ENCODE data around the gene GALK2. TPM values are rescaled to one million over a fixed set of nuclear protein-coding genes. Genes with fewer than 3 reads are reported as not detected.
A peak's percentile ranks its signal among the peaks of the same experiment; 100 is the strongest.
"Not testable (repeated sequence)": the region's sequence is repeated elsewhere in the genome, so short reads cannot be mapped to it uniquely, and the experiment has no call there.

The GALK2 gene
- total RNA-seq, 3 donors from 2014 or later (not counting 1 experiment from before 2014, with no cell fraction given), result 19.1 to 24.3 (median 23.6) TPM

GRCh38 chr15:49174902-49175301, 4.9 kb downstream of the GALK2 start:
- Histone ChIP-seq H3K4me3 (ENCODE audit: low read length) (no peak overlapping the region), H3K4me1 (ENCODE audit: control insufficient read depth, insufficient read depth, low read length) (peaks cover 6% of the 10 kb centered on the region), H3K9me3 (ENCODE audit: control insufficient read depth, insufficient read depth, low read length) (no peaks in the 10 kb centered on the region), H3K27me3 (ENCODE audit: control insufficient read depth, insufficient read depth, low read length) (no peaks in the 10 kb centered on the region), H3K36me3 (ENCODE audit: control insufficient read depth, insufficient read depth, low read length) (no peaks in the 10 kb centered on the region), H3K27ac (ENCODE audit: low read length) (no peak overlapping the region)
- DNase-seq, result no peak
- no peak overlapping the region for H3K4me3 Mint-ChIP-seq
- H3K4me1 Mint-ChIP-seq, result peaks cover 35 to 42% of the 10 kb centered on the region in 2 donors
- peak overlapping the region in 1 of 2 donors; percentile 13 for H3K27ac Mint-ChIP-seq
- no peaks in the 10 kb centered on the region for H3K27me3 Mint-ChIP-seq (ENCODE audit: low read depth in 2 of 2)
- no peak for ATAC-seq
- no peaks in the 10 kb centered on the region for H3K36me3 Mint-ChIP-seq
- TF ChIP-seq, protein P1, sequence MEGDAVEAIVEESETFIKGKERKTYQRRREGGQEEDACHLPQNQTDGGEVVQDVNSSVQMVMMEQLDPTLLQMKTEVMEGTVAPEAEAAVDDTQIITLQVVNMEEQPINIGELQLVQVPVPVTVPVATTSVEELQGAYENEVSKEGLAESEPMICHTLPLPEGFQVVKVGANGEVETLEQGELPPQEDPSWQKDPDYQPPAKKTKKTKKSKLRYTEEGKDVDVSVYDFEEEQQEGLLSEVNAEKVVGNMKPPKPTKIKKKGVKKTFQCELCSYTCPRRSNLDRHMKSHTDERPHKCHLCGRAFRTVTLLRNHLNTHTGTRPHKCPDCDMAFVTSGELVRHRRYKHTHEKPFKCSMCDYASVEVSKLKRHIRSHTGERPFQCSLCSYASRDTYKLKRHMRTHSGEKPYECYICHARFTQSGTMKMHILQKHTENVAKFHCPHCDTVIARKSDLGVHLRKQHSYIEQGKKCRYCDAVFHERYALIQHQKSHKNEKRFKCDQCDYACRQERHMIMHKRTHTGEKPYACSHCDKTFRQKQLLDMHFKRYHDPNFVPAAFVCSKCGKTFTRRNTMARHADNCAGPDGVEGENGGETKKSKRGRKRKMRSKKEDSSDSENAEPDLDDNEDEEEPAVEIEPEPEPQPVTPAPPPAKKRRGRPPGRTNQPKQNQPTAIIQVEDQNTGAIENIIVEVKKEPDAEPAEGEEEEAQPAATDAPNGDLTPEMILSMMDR (IDR thresholded peaks at IDR 0.05), result no peak
- no peaks in the 10 kb centered on the region for H3K9me3 Mint-ChIP-seq
- 58% methylated on average over 3 of the region's 3 CpGs for WGBS (ENCODE audit: insufficient coverage)
- intact Hi-C loops (cut with micrococcal nuclease), result no loop called here

GRCh38 chr15:49175582-49176397, 5.7 kb downstream of the GALK2 start:
- H3K9me3 ChIP-seq (ENCODE audit: control insufficient read depth, insufficient read depth, low read length); H3K4me1 ChIP-seq (ENCODE audit: control insufficient read depth, insufficient read depth, low read length); H3K27me3 ChIP-seq (ENCODE audit: control insufficient read depth, insufficient read depth, low read length); ATAC-seq; H3K36me3 Mint-ChIP-seq; H3K27ac ChIP-seq (ENCODE audit: low read length); DNase-seq; H3K36me3 ChIP-seq (ENCODE audit: control insufficient read depth, insufficient read depth, low read length); H3K27me3 Mint-ChIP-seq (ENCODE audit: low read depth in 2 of 2); H3K4me3 ChIP-seq (ENCODE audit: low read length); H3K9me3 Mint-ChIP-seq; intact Hi-C loops (cut with micrococcal nuclease); H3K4me3 Mint-ChIP-seq: not testable (repeated sequence)
- peaks cover 26 to 33% of the 10 kb centered on the region in 2 donors for H3K4me1 Mint-ChIP-seq
- H3K27ac Mint-ChIP-seq, result peak overlapping the region in 1 of 2 donors; percentile 18
- 90% methylated on average over 3 of the region's 6 CpGs for WGBS (ENCODE audit: insufficient coverage)

DNA sequence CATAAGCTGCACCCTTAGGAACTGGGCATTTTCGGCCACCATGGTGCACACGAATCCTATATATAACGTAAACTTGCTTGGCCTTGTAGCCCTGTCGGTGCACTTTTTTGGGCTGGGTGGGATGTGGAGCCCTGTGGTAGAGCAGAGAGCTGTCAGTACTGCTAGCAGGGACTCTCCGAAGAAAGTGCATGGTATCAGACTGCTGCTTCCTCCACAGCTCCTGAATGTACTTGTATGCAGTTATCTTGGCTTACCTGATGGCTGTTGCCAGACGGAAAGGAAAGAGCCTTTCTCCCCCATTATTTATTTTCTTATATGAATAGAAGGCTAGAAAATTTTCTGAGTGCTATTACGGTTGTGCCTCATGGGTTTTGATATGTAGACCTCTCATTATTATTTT, 8.4 kb downstream of the GALK2 start:
- Mint-ChIP-seq H3K9me3 (no peaks in the 10 kb centered on the region), H3K27me3 (ENCODE audit: low read depth in 2 of 2) (no peaks in the 10 kb centered on the region), H3K36me3 (no peaks in the 10 kb centered on the region), H3K4me1 (peaks cover 7 to 14% of the 10 kb centered on the region in 2 donors), H3K4me3 (no peak overlapping the region), H3K27ac (no peak overlapping the region)
- Histone ChIP-seq H3K27ac (ENCODE audit: low read length) (no peak overlapping the region), H3K4me3 (ENCODE audit: low read length) (no peak overlapping the region), H3K9me3 (ENCODE audit: control insufficient read depth, insufficient read depth, low read length) (no peaks in the 10 kb centered on the region), H3K36me3 (ENCODE audit: control insufficient read depth, insufficient read depth, low read length) (no peaks in the 10 kb centered on the region), H3K4me1 (ENCODE audit: control insufficient read depth, insufficient read depth, low read length) (no peaks in the 10 kb centered on the region), H3K27me3 (ENCODE audit: control insufficient read depth, insufficient read depth, low read length) (no peaks in the 10 kb centered on the region)
- no peak for DNase-seq
- intact Hi-C loops (cut with micrococcal nuclease), result no loop called here
- 97% methylated on average over 5 of the region's 7 CpGs for WGBS (ENCODE audit: insufficient coverage)
- no peak for ATAC-seq
- TF ChIP-seq, protein P1 (IDR thresholded peaks at IDR 0.05), result no peak

- no peak for ATAC-seq
- no peak overlapping the region for H3K27ac ChIP-seq (ENCODE audit: low read length)
- H3K4me1 Mint-ChIP-seq, result peaks cover 13 to 20% of the 10 kb centered on the region in 2 donors
Measured at GRCh38 chr15:49179433-49180190, 9.6 kb downstream of the GALK2 start.

More at GRCh38 chr15:49179433-49180190, 9.6 kb downstream of the GALK2 start:
- Histone ChIP-seq H3K9me3 (ENCODE audit: control insufficient read depth, insufficient read depth, low read length) (no peaks in the 10 kb centered on the region), H3K4me1 (ENCODE audit: control insufficient read depth, insufficient read depth, low read length) (no peaks in the 10 kb centered on the region), H3K36me3 (ENCODE audit: control insufficient read depth, insufficient read depth, low read length) (no peaks in the 10 kb centered on the region), H3K4me3 (ENCODE audit: low read length) (no peak overlapping the region), H3K27me3 (ENCODE audit: control insufficient read depth, insufficient read depth, low read length) (no peaks in the 10 kb centered on the region)
- WGBS (ENCODE audit: insufficient coverage), result 90% methylated on average over 1 of the region's 1 CpG
- Mint-ChIP-seq H3K36me3 (no peaks in the 10 kb centered on the region), H3K27ac (no peak overlapping the region), H3K9me3 (no peaks in the 10 kb centered on the region), H3K27me3 (ENCODE audit: low read depth in 2 of 2) (no peaks in the 10 kb centered on the region), H3K4me3 (no peak overlapping the region)
- intact Hi-C loops (cut with micrococcal nuclease), result no loop called here
- no peak for DNase-seq
- TF ChIP-seq, protein P1 (IDR thresholded peaks at IDR 0.05), result no peak

All from natural killer cell (primary cell).